Colonic mucosa (tissue), 4 donors: ENCODE results near the gene ALDH3B2. TPM values are rescaled to one million over a fixed set of nuclear protein-coding genes. Genes with fewer than 3 reads are reported as not detected.
"Not testable (repeated sequence)": the region's sequence is repeated elsewhere in the genome, so short reads cannot be mapped to it uniquely, and the experiment has no call there.

Experiments
- DNase-seq: peaks from one replicate; pipeline ENCODE4 v3.0.0-alpha.2; 2020
- H3K27ac ChIP-seq: fragments of 200-600 bp; one replicate; pipeline ENCODE4 v1.8.0; 2021
- H3K27me3 ChIP-seq: fragments of 200-600 bp; one replicate; pipeline ENCODE4 v1.8.0; 2021
- H3K36me3 ChIP-seq: fragments of 200-600 bp; one replicate; pipeline ENCODE4 v1.8.0; 2021
- H3K4me1 ChIP-seq: fragments of 200-600 bp; one replicate; pipeline ENCODE4 v1.8.0; 2021; ENCODE audit warnings: mild to moderate bottlenecking
- H3K4me3 ChIP-seq: fragments of 200-600 bp; one replicate; pipeline ENCODE4 v1.8.0; 2021
- H3K9ac ChIP-seq, 2 donors: one replicate each; pipeline ENCODE4 v1.7.0; 2013; ENCODE audit warnings: control low read depth in 2 of 2, low read depth in 2 of 2, low read length in 2 of 2
- H3K9me3 ChIP-seq: fragments of 200-600 bp; one replicate; pipeline ENCODE4 v1.8.0; 2021
- intact Hi-C: fragments of 100-400 bp; cut with DNase I; formaldehyde crosslinking; loops from one replicate; pipeline ENCODE4 v1.14.1; 2022
- total RNA-seq, 2 donors: library from RNA; stranded (reverse); fragmentation: NEBNext Ultra II Directional in 1 of 2; extraction: Animal tissue kit (Norgen Biotek cat#: 25700) in 1 of 2; gene quantifications; one replicate each; pipeline ENCODE4 v1.2.1, GENCODE V29; 2021
- TF ChIP-seq, protein P1 (sequence below): fragments of 200-600 bp; IDR thresholded peaks from one replicate; pipeline ENCODE4 v1.8.0; 2022; ENCODE audit warnings: antibody characterized with exemption, mild to moderate bottlenecking
- donor health status: healthy.
- donor health status: DM: no; HTN: no; CAD: no.
- donor health status: DM: no; HTN: no; CAD: no.

Gene ALDH3B2
- total RNA-seq, 2 donors from 2014 or later = 0.08 to 0.89 TPM

DNA sequence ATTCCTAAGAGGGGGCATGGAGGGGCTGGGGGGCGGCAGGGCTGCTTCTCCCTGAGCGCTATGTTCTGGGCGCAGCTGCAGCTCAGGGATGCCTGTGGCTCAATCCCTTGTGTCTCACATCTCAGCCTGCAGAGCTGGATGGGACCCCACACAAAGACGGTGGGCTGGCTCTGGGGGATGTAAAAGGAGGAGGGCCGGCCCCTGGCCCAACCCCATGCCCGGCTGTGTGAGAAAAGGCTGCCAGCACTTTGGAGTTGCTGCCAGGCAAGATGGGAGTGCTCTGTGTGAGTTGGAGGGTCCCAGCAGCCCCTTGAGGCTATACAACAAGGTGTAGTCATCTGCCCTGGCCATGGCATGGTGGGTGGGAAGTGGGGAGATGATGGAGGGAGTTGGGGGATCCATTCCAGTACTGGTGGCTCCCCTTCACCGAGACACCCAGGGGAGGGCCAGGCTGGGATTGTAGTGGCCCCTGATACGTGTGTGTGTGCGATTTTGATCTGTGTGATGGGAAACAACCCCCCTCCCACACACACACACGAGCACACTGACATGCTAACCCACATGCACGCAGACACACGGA lies 33.6 kb downstream of the ALDH3B2 start:
- Histone ChIP-seq H3K9me3 (no peaks in the 10 kb centered on the region), H3K9ac (no peak overlapping the region), H3K4me3 (no peak overlapping the region), H3K4me1 (no peaks in the 10 kb centered on the region), H3K27ac (no peak overlapping the region), H3K27me3 (no peaks in the 10 kb centered on the region), H3K36me3 (no peaks in the 10 kb centered on the region)
- DNase-seq = peak; percentile 16
- intact Hi-C loops = no loop called here
- TF ChIP-seq, protein P1, sequence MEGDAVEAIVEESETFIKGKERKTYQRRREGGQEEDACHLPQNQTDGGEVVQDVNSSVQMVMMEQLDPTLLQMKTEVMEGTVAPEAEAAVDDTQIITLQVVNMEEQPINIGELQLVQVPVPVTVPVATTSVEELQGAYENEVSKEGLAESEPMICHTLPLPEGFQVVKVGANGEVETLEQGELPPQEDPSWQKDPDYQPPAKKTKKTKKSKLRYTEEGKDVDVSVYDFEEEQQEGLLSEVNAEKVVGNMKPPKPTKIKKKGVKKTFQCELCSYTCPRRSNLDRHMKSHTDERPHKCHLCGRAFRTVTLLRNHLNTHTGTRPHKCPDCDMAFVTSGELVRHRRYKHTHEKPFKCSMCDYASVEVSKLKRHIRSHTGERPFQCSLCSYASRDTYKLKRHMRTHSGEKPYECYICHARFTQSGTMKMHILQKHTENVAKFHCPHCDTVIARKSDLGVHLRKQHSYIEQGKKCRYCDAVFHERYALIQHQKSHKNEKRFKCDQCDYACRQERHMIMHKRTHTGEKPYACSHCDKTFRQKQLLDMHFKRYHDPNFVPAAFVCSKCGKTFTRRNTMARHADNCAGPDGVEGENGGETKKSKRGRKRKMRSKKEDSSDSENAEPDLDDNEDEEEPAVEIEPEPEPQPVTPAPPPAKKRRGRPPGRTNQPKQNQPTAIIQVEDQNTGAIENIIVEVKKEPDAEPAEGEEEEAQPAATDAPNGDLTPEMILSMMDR = no peak

DNA sequence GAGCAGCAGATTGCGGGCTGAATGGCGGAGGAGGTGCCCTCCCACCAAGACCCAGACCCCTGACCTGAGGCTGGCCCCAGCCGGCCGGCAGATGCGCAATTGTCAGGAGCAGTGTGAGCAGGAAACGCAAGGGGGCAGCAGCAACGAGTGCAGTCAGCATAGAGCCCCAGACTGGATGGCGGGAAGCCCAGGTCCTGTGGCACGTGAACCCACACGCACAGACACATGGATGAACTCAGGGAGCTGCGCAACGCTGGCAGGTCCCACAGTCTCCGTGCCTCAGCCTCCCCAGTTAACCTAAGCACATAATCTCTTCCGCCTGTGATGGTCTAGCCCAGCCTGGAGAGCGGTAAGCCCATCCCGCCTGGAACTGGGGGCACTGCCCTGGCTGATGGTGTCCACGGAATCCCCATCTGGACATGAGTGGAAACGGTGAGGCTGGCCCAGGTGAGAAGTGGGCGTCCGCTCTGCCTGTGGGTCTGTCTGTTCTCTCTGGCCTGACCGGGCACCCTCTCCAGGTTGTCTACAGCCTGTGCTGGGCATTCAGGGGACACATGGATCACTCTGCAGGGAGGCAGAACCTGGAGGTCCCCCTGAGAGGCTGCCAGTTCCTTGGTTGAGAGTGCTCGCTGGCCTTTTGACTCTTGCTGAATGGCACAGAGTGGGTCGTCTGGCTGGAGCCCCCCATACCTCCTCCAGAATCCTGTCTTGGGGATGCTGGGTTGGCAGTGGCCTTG lies 34.2 kb downstream of the ALDH3B2 start:
- Histone ChIP-seq H3K9ac (no peak overlapping the region), H3K27ac (no peak overlapping the region), H3K4me1 (no peaks in the 10 kb centered on the region), H3K36me3 (no peaks in the 10 kb centered on the region), H3K4me3 (no peak overlapping the region), H3K27me3 (no peaks in the 10 kb centered on the region), H3K9me3 (no peaks in the 10 kb centered on the region)
- TF ChIP-seq, protein P1 = peak; percentile 63
- DNase-seq = peak; percentile 70
- intact Hi-C loops = no loop called here

DNA sequence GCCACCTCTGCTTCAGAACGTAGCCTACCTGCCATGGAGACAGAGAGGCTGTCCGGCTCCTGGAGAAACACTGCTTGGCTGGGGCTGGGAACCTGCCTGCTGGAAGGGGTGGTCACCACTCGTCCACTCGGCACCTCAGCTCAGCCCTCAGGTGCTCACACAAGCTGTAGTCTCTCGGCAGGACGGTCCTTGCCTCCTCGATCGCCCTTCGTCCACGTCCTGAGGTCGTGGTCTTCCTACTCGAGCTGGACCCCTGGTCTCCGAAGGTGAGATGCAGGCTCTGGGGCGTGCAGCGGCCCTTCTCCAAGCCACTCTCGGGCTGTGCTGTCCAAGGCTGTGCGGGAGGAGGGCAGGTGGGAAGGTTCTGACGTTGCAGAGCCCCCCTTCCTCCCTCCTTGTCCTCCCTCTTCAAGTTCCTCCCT lies 35.0 kb downstream of the ALDH3B2 start, which contains the start of gene TBX10:
Gene TBX10, minus strand, starts transcription at position 326 of the 422 bp plus-strand sequence. Its CDS starts 291 bp downstream, at position 35.
- TF ChIP-seq, protein P1 = no peak
- H3K9ac ChIP-seq = no peak within 1 kb of the TSS
- intact Hi-C loops = no loop called here
- no peaks in the 10 kb centered on the region for H3K36me3 ChIP-seq
- no peak for DNase-seq
- no peak within 1 kb of the TSS for H3K27ac ChIP-seq
- peaks cover under 1% of the 10 kb centered on the region for H3K4me1 ChIP-seq
- H3K9me3 ChIP-seq = no peaks in the 10 kb centered on the region
- H3K27me3 ChIP-seq = no peaks in the 10 kb centered on the region
- no peak within 1 kb of the TSS for H3K4me3 ChIP-seq

DNA sequence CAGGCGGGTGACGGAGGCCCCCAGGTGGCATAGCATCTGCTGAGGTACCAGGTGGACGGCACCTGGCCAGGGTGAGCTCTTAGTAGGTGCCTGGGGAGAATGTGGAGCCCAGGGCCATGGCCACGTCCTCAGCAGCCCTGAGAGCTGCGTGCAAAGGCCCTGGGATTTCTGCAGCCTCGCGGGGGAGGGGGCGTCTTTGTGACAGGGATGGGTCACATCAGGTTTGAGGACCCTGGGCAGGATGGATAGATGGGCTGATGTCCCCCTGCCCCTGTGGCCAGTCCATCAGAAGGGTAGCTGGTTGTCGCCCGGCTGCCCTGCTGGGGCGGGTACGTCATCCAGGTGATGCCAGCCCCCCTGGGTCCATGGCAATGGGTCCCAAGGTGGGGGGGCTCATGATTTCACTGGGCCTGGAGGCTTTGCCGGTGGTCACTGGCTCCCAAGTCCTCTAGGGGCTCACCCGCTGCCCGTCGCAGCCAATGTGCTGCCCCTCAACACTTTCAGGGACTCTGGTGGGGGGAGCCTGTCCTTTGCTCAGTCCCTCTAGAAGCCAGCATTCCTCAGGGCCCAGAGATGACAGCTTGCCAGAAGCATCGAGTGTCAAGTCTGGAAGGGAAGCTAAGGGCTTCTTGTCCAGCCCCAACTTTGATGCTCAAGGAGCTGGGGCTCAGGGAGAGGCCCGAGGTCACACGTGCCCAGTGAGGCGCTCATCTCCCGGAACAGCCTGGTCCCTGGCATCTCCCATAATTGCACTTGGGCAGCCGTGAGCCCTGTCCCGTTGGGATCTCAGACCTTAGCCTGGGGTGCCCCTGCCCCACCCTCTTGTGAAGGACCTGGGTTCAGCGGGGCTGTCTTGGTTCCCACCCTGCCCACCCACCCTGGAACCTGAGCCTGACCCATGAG lies 35.6 kb downstream of the ALDH3B2 start:
- H3K4me3 ChIP-seq = no peak overlapping the region
- no peaks in the 10 kb centered on the region for H3K9me3 ChIP-seq
- H3K27ac ChIP-seq = no peak overlapping the region
- TF ChIP-seq, protein P1 = no peak
- H3K36me3 ChIP-seq = no peaks in the 10 kb centered on the region
- no peak for DNase-seq
- no peak overlapping the region for H3K9ac ChIP-seq
- H3K27me3 ChIP-seq = no peaks in the 10 kb centered on the region
- H3K4me1 ChIP-seq = peaks cover 4% of the 10 kb centered on the region
- intact Hi-C loops = no loop called here

DNA sequence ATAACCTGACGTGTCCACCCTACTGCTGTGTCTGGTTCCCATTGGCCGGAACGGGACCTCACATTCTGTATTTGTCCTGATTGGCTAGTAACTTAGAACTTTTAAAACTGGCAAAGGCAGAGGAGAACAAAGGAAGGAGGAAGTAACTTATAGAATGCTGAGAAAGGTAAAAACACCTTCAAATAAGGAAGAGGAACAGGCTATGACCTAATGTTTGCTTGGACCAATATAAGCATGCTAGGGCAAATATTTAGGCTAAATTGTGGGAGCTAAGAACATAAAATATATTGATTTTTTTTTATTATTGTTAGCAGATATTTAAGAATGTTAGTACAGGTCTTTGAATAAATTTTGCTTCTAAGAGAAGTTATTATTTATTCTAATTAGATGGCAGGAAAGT lies 37.0 kb downstream of the ALDH3B2 start:
- peak; percentile 38 for DNase-seq
- H3K9me3 ChIP-seq, H3K9ac ChIP-seq, H3K4me1 ChIP-seq, H3K36me3 ChIP-seq, H3K4me3 ChIP-seq, intact Hi-C loops, H3K27me3 ChIP-seq: not testable (repeated sequence)
- H3K27ac ChIP-seq = peak overlapping the region; percentile 44
